Measurements from ENCODE around the gene PDLIM1. TPM values are rescaled to one million over a fixed set of nuclear protein-coding genes. Genes with fewer than 3 reads are reported as not detected.

The PDLIM1 gene
- total and polyA plus RNA-seq, 2 of the 13 experiments (the other 11 are each of a cell fraction or from before 2014, with no cell fraction given): 119 to 123 TPM

DNA sequence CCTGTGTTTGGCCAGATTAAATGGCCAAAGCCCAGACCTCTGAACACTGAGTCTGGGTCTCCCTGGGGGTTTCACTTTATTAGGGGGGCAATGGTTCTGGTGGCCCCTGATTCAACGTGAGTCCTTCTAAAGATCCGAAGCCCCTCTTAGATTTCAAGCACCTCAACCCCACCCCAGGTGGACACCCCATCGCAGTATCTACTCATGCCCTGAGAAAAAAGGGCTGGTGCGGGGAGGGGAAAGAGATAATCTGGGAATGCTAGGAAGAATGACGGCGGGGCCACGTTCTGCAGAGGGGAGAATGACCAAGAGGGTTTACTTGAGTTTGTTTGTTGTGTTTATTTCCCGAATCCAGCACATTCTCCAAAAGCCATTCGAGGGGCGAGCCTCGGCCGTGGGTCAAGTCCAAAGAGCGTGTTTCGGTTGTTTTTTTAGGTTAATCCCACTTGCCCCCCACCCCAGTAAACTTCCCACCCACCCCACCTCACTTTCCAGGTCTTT is 832 bp downstream of the PDLIM1 start (continued):
- TF ChIP-seq, protein P1, sequence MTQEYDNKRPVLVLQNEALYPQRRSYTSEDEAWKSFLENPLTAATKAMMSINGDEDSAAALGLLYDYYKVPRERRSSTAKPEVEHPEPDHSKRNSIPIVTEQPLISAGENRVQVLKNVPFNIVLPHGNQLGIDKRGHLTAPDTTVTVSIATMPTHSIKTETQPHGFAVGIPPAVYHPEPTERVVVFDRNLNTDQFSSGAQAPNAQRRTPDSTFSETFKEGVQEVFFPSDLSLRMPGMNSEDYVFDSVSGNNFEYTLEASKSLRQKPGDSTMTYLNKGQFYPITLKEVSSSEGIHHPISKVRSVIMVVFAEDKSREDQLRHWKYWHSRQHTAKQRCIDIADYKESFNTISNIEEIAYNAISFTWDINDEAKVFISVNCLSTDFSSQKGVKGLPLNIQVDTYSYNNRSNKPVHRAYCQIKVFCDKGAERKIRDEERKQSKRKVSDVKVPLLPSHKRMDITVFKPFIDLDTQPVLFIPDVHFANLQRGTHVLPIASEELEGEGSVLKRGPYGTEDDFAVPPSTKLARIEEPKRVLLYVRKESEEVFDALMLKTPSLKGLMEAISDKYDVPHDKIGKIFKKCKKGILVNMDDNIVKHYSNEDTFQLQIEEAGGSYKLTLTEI (CRISPR knock-in tag; conservative IDR thresholded peaks at IDR 0.05): no peak
- TF ChIP-seq NRL (CRISPR knock-in tag; IDR thresholded peaks at IDR 0.05; ENCODE audit: borderline replicate concordance) (no peak), XRCC5 (optimal IDR thresholded peaks at IDR 0.05; ENCODE audit: low read length) (peak; percentile 3), ZNF260 (CRISPR knock-in tag; IDR thresholded peaks at IDR 0.05; ENCODE audit: borderline replicate concordance, low read depth) (no peak), ZZZ3 (CRISPR knock-in tag; IDR thresholded peaks at IDR 0.05; ENCODE audit: borderline replicate concordance) (no peak), LCORL (IDR thresholded peaks at IDR 0.05) (no peak), LCORL (CRISPR knock-in tag; IDR thresholded peaks at IDR 0.05) (no peak; the same call in 1 of the 2 replicates), PCBP2 (optimal IDR thresholded peaks at IDR 0.05; ENCODE audit: low read depth, low read length, poor library complexity, severe bottlenecking) (no peak), ZNF432 (CRISPR knock-in tag; IDR thresholded peaks at IDR 0.05; ENCODE audit: borderline replicate concordance) (no peak), ZNF678 (CRISPR knock-in tag; IDR thresholded peaks at IDR 0.05) (no peak), KLF6 (CRISPR knock-in tag; IDR thresholded peaks at IDR 0.05) (no peak), KAT7 (CRISPR knock-in tag; IDR thresholded peaks at IDR 0.05; ENCODE audit: borderline replicate concordance) (peak; percentile 34; the same call in 1 of the 2 replicates), ZNF598 (CRISPR knock-in tag; IDR thresholded peaks at IDR 0.05; ENCODE audit: borderline replicate concordance) (no peak), ZNF510 (CRISPR knock-in tag; IDR thresholded peaks at IDR 0.05; ENCODE audit: low read depth) (no peak), SRY (CRISPR knock-in tag; IDR thresholded peaks at IDR 0.05) (no peak)
- TF ChIP-seq, protein P2, sequence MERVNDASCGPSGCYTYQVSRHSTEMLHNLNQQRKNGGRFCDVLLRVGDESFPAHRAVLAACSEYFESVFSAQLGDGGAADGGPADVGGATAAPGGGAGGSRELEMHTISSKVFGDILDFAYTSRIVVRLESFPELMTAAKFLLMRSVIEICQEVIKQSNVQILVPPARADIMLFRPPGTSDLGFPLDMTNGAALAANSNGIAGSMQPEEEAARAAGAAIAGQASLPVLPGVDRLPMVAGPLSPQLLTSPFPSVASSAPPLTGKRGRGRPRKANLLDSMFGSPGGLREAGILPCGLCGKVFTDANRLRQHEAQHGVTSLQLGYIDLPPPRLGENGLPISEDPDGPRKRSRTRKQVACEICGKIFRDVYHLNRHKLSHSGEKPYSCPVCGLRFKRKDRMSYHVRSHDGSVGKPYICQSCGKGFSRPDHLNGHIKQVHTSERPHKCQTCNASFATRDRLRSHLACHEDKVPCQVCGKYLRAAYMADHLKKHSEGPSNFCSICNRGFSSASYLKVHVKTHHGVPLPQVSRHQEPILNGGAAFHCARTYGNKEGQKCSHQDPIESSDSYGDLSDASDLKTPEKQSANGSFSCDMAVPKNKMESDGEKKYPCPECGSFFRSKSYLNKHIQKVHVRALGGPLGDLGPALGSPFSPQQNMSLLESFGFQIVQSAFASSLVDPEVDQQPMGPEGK (CRISPR knock-in tag; IDR thresholded peaks at IDR 0.05): 0 out of 2 replicates have a peak, but pooled peaks have one; percentile 12
- TF ChIP-seq, protein P3, sequence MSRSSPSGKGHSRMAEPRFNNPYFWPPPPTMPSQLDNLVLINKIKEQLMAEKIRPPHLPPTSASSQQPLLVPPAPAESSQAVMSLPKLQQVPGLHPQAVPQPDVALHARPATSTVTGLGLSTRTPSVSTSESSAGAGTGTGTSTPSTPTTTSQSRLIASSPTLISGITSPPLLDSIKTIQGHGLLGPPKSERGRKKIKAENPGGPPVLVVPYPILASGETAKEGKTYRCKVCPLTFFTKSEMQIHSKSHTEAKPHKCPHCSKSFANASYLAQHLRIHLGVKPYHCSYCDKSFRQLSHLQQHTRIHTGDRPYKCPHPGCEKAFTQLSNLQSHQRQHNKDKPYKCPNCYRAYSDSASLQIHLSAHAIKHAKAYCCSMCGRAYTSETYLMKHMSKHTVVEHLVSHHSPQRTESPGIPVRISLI (CRISPR knock-in tag; IDR thresholded peaks at IDR 0.05; ENCODE audit: borderline replicate concordance): no peak
